Measurements from ENCODE around the gene MTOR. TPM values are rescaled to one million over a fixed set of nuclear protein-coding genes. Genes with fewer than 3 reads are reported as not detected.
"Not testable (repeated sequence)": the region's sequence is repeated elsewhere in the genome, so short reads cannot be mapped to it uniquely, and the experiment has no call there.

MTOR gene
- polyA plus RNA-seq, 4 donors = 11.3 to 22.9 (median 17.7) TPM

GRCh38 chr1:11162752-11163151 lies 99.6 kb downstream of the MTOR start:
- not testable (repeated sequence) for DNase-seq; H3K9me3 ChIP-seq (ENCODE audit: control insufficient read depth in 2 of 2, insufficient read depth in 1 of 2, low read depth in 1 of 2, low read length in 1 of 2); H3K27me3 ChIP-seq (ENCODE audit: control insufficient read depth in 3 of 3, insufficient read depth in 3 of 3, low read length in 3 of 3); H3K4me3 ChIP-seq (ENCODE audit: low read depth in 1 of 3, low read length in 3 of 3); FAIRE-seq; H3K4me1 ChIP-seq (ENCODE audit: control insufficient read depth in 3 of 3, insufficient read depth in 2 of 3, low read depth in 1 of 3, low read length in 2 of 3); H3K27ac ChIP-seq (ENCODE audit: low read depth in 1 of 3, low read length in 2 of 3)
- peaks cover 0 to 13% (median 0%) of the 10 kb centered on the region in 3 donors for H3K36me3 ChIP-seq (ENCODE audit: control insufficient read depth in 3 of 3, insufficient read depth in 2 of 3, low read depth in 1 of 3, low read length in 3 of 3)
- 97 to 100% (median 98%) methylated on average over 3 to 4 of the region's 4 CpGs for WGBS, 3 donors

- H3K4me1 ChIP-seq (ENCODE audit: control insufficient read depth in 3 of 3, insufficient read depth in 2 of 3, low read depth in 1 of 3, low read length in 2 of 3) = no peaks in the 10 kb centered on the region
- H3K27me3 ChIP-seq (ENCODE audit: control insufficient read depth in 3 of 3, insufficient read depth in 3 of 3, low read length in 3 of 3) = no peaks in the 10 kb centered on the region
- no peak overlapping the region for H3K4me3 ChIP-seq (ENCODE audit: low read depth in 1 of 3, low read length in 3 of 3)
- no peaks in the 10 kb centered on the region for H3K9me3 ChIP-seq (ENCODE audit: control insufficient read depth in 2 of 2, insufficient read depth in 1 of 2, low read depth in 1 of 2, low read length in 1 of 2)
- no peak for FAIRE-seq
- DNase-seq = no peak
- peaks cover 3 to 18% (median 12%) of the 10 kb centered on the region in 3 donors for H3K36me3 ChIP-seq (ENCODE audit: control insufficient read depth in 3 of 3, insufficient read depth in 2 of 3, low read depth in 1 of 3, low read length in 3 of 3)
- 78 to 84% (median 78%) methylated on average over 3 of the region's 3 CpGs for WGBS, 3 donors
- H3K27ac ChIP-seq (ENCODE audit: low read depth in 1 of 3, low read length in 2 of 3) = no peak overlapping the region
Observed at GRCh38 chr1:11158720-11159321, 103.5 kb downstream of the MTOR start.

GRCh38 chr1:11158291-11158690 lies 104.1 kb downstream of the MTOR start:
- DNase-seq = no peak
- Histone ChIP-seq H3K4me3 (ENCODE audit: low read depth in 1 of 3, low read length in 3 of 3) (no peak overlapping the region), H3K4me1 (ENCODE audit: control insufficient read depth in 3 of 3, insufficient read depth in 2 of 3, low read depth in 1 of 3, low read length in 2 of 3) (no peaks in the 10 kb centered on the region), H3K9me3 (ENCODE audit: control insufficient read depth in 2 of 2, insufficient read depth in 1 of 2, low read depth in 1 of 2, low read length in 1 of 2) (no peaks in the 10 kb centered on the region), H3K27me3 (ENCODE audit: control insufficient read depth in 3 of 3, insufficient read depth in 3 of 3, low read length in 3 of 3) (no peaks in the 10 kb centered on the region), H3K36me3 (ENCODE audit: control insufficient read depth in 3 of 3, insufficient read depth in 2 of 3, low read depth in 1 of 3, low read length in 3 of 3) (peaks cover 3 to 20% (median 12%) of the 10 kb centered on the region in 3 donors), H3K27ac (ENCODE audit: low read depth in 1 of 3, low read length in 2 of 3) (no peak overlapping the region)
- WGBS, 3 donors = 92 to 97% (median 93%) methylated on average over 3 of the region's 3 CpGs
- no peak for FAIRE-seq

- no peak overlapping the region for H3K27ac ChIP-seq (ENCODE audit: low read depth in 1 of 3, low read length in 2 of 3)
- no peaks in the 10 kb centered on the region for H3K4me1 ChIP-seq (ENCODE audit: control insufficient read depth in 3 of 3, insufficient read depth in 2 of 3, low read depth in 1 of 3, low read length in 2 of 3)
- H3K27me3 ChIP-seq (ENCODE audit: control insufficient read depth in 3 of 3, insufficient read depth in 3 of 3, low read length in 3 of 3) = no peaks in the 10 kb centered on the region
- FAIRE-seq (no peak), DNase-seq (no peak)
- no peak overlapping the region for H3K4me3 ChIP-seq (ENCODE audit: low read depth in 1 of 3, low read length in 3 of 3)
- H3K36me3 ChIP-seq (ENCODE audit: control insufficient read depth in 3 of 3, insufficient read depth in 2 of 3, low read depth in 1 of 3, low read length in 3 of 3) = peaks cover 5 to 20% (median 15%) of the 10 kb centered on the region in 3 donors
- 25 to 26% (median 25%) methylated on average over 2 of the region's 2 CpGs for WGBS, 3 donors
- no peaks in the 10 kb centered on the region for H3K9me3 ChIP-seq (ENCODE audit: control insufficient read depth in 2 of 2, insufficient read depth in 1 of 2, low read depth in 1 of 2, low read length in 1 of 2)
Observed at GRCh38 chr1:11157867-11158266, 104.5 kb downstream of the MTOR start.

- Histone ChIP-seq H3K27ac (ENCODE audit: low read depth in 1 of 3, low read length in 2 of 3) (no peak overlapping the region), H3K27me3 (ENCODE audit: control insufficient read depth in 3 of 3, insufficient read depth in 3 of 3, low read length in 3 of 3) (no peaks in the 10 kb centered on the region), H3K36me3 (ENCODE audit: control insufficient read depth in 3 of 3, insufficient read depth in 2 of 3, low read depth in 1 of 3, low read length in 3 of 3) (peaks cover 6 to 20% (median 17%) of the 10 kb centered on the region in 3 donors), H3K4me1 (ENCODE audit: control insufficient read depth in 3 of 3, insufficient read depth in 2 of 3, low read depth in 1 of 3, low read length in 2 of 3) (no peaks in the 10 kb centered on the region), H3K4me3 (ENCODE audit: low read depth in 1 of 3, low read length in 3 of 3) (no peak overlapping the region), H3K9me3 (ENCODE audit: control insufficient read depth in 2 of 2, insufficient read depth in 1 of 2, low read depth in 1 of 2, low read length in 1 of 2) (no peaks in the 10 kb centered on the region)
- no peak for DNase-seq
- WGBS, 3 donors = 71 to 89% (median 89%) methylated on average over 8 of the region's 8 CpGs
- no peak for FAIRE-seq
Observed at GRCh38 chr1:11157394-11157793, 105.0 kb downstream of the MTOR start.

- no peak for DNase-seq
- no peak for FAIRE-seq
- Histone ChIP-seq H3K36me3 (ENCODE audit: control insufficient read depth in 3 of 3, insufficient read depth in 2 of 3, low read depth in 1 of 3, low read length in 3 of 3) (peaks cover 6 to 20% (median 17%) of the 10 kb centered on the region in 3 donors), H3K27me3 (ENCODE audit: control insufficient read depth in 3 of 3, insufficient read depth in 3 of 3, low read length in 3 of 3) (no peaks in the 10 kb centered on the region), H3K27ac (ENCODE audit: low read depth in 1 of 3, low read length in 2 of 3) (no peak overlapping the region), H3K4me1 (ENCODE audit: control insufficient read depth in 3 of 3, insufficient read depth in 2 of 3, low read depth in 1 of 3, low read length in 2 of 3) (no peaks in the 10 kb centered on the region), H3K4me3 (ENCODE audit: low read depth in 1 of 3, low read length in 3 of 3) (no peak overlapping the region), H3K9me3 (ENCODE audit: control insufficient read depth in 2 of 2, insufficient read depth in 1 of 2, low read depth in 1 of 2, low read length in 1 of 2) (no peaks in the 10 kb centered on the region)
- WGBS, 3 donors = 85 to 93% (median 86%) methylated on average over 7 of the region's 7 CpGs
Observed at GRCh38 chr1:11156963-11157362, 105.4 kb downstream of the MTOR start.

- FAIRE-seq = no peak
- 71 to 79% (median 75%) methylated on average over 3 of the region's 3 CpGs for WGBS, 3 donors
- no peaks in the 10 kb centered on the region for H3K27me3 ChIP-seq (ENCODE audit: control insufficient read depth in 3 of 3, insufficient read depth in 3 of 3, low read length in 3 of 3)
- H3K36me3 ChIP-seq (ENCODE audit: control insufficient read depth in 3 of 3, insufficient read depth in 2 of 3, low read depth in 1 of 3, low read length in 3 of 3) = peaks cover 6 to 20% (median 17%) of the 10 kb centered on the region in 3 donors
- H3K9me3 ChIP-seq (ENCODE audit: control insufficient read depth in 2 of 2, insufficient read depth in 1 of 2, low read depth in 1 of 2, low read length in 1 of 2) = no peaks in the 10 kb centered on the region
- H3K27ac ChIP-seq (ENCODE audit: low read depth in 1 of 3, low read length in 2 of 3) = no peak overlapping the region
- H3K4me1 ChIP-seq (ENCODE audit: control insufficient read depth in 3 of 3, insufficient read depth in 2 of 3, low read depth in 1 of 3, low read length in 2 of 3) = no peaks in the 10 kb centered on the region
- H3K4me3 ChIP-seq (ENCODE audit: low read depth in 1 of 3, low read length in 3 of 3) = no peak overlapping the region
- DNase-seq = no peak
Observed at GRCh38 chr1:11156441-11156840, 105.9 kb downstream of the MTOR start.

- Histone ChIP-seq H3K4me1 (ENCODE audit: control insufficient read depth in 3 of 3, insufficient read depth in 2 of 3, low read depth in 1 of 3, low read length in 2 of 3) (no peaks in the 10 kb centered on the region), H3K36me3 (ENCODE audit: control insufficient read depth in 3 of 3, insufficient read depth in 2 of 3, low read depth in 1 of 3, low read length in 3 of 3) (peaks cover 12 to 26% (median 18%) of the 10 kb centered on the region in 3 donors), H3K9me3 (ENCODE audit: control insufficient read depth in 2 of 2, insufficient read depth in 1 of 2, low read depth in 1 of 2, low read length in 1 of 2) (no peaks in the 10 kb centered on the region), H3K27ac (ENCODE audit: low read depth in 1 of 3, low read length in 2 of 3) (no peak overlapping the region), H3K27me3 (ENCODE audit: control insufficient read depth in 3 of 3, insufficient read depth in 3 of 3, low read length in 3 of 3) (no peaks in the 10 kb centered on the region), H3K4me3 (ENCODE audit: low read depth in 1 of 3, low read length in 3 of 3) (no peak overlapping the region)
- FAIRE-seq = no peak
- no peak for DNase-seq
- WGBS, 3 donors = 82 to 89% (median 84%) methylated on average over 3 of the region's 3 CpGs
Observed at GRCh38 chr1:11153184-11153583, 109.2 kb downstream of the MTOR start.

- FAIRE-seq (no peak), DNase-seq (no peak)
- H3K4me3 ChIP-seq (ENCODE audit: low read depth in 1 of 3, low read length in 3 of 3) = no peak overlapping the region
- no peaks in the 10 kb centered on the region for H3K4me1 ChIP-seq (ENCODE audit: control insufficient read depth in 3 of 3, insufficient read depth in 2 of 3, low read depth in 1 of 3, low read length in 2 of 3)
- H3K36me3 ChIP-seq (ENCODE audit: control insufficient read depth in 3 of 3, insufficient read depth in 2 of 3, low read depth in 1 of 3, low read length in 3 of 3) = peaks cover 12 to 26% (median 18%) of the 10 kb centered on the region in 3 donors
- WGBS, 3 donors = 91 to 95% (median 93%) methylated on average over 9 of the region's 9 CpGs
- H3K9me3 ChIP-seq (ENCODE audit: control insufficient read depth in 2 of 2, insufficient read depth in 1 of 2, low read depth in 1 of 2, low read length in 1 of 2) = no peaks in the 10 kb centered on the region
- no peaks in the 10 kb centered on the region for H3K27me3 ChIP-seq (ENCODE audit: control insufficient read depth in 3 of 3, insufficient read depth in 3 of 3, low read length in 3 of 3)
- no peak overlapping the region for H3K27ac ChIP-seq (ENCODE audit: low read depth in 1 of 3, low read length in 2 of 3)
Observed at GRCh38 chr1:11152755-11153154, 109.6 kb downstream of the MTOR start.

All from small intestine (tissue), 7 donors.